Prostate gland (tissue), 2 donors: Measurements from ENCODE around the gene CDK14. TPM values are rescaled to one million over a fixed set of nuclear protein-coding genes. Genes with fewer than 3 reads are reported as not detected.

Source experiments
- DNase-seq: peaks from one replicate; pipeline ENCODE4 v3.0.0-alpha.2; 2019; ENCODE audit warnings: low spot score
- H3K27ac ChIP-seq, 2 donors: fragments of 200-600 bp; sonication (generic); 2 replicates each; pipeline ENCODE4 v1.5.1; 2017 to 2019
- H3K27me3 ChIP-seq: fragments of 200-600 bp; sonication (generic); replicated peaks from 2 replicates; pipeline ENCODE4 v1.5.1; 2019; ENCODE audit not compliant: insufficient read depth
- H3K36me3 ChIP-seq, 2 donors: fragments of 200-600 bp; sonication (generic); 1 replicate in 1 of 2; 2 replicates in 1 of 2; pipeline versions ENCODE4 v1.5.1 to v1.8.1; 2017 to 2019
- H3K4me1 ChIP-seq: fragments of 200-600 bp; sonication (generic); replicated peaks from 2 replicates; pipeline ENCODE4 v1.5.1; 2019
- H3K4me3 ChIP-seq, 2 donors: fragments of 200-600 bp; sonication (generic); 2 replicates each; pipeline ENCODE4 v1.5.1; 2017 to 2019
- H3K9me3 ChIP-seq: fragments of 200-600 bp; sonication (generic); 2 replicates; pipeline ENCODE4 v1.5.1; 2017
- POLR2A ChIP-seq: fragments of 450-650 bp; IDR thresholded peaks from one replicate; pipeline ENCODE4 v1.6.1; 2016; ENCODE audit warnings: antibody characterized with exemption, mild to moderate bottlenecking
- POLR2AphosphoS5 ChIP-seq: sonication (generic); formaldehyde crosslinking; IDR thresholded peaks from one replicate; pipeline ENCODE4 v1.6.1; 2017; ENCODE audit warnings: antibody characterized with exemption
- WGBS: methylation state at CpG from one replicate; pipeline ENCODE4 v1.1.5; 2018; 5-methylcytosine and 5-hydroxymethylcytosine counted together
- intact Hi-C: fragments of 100-400 bp; cut with DNase I; formaldehyde crosslinking; loops from one replicate; pipeline ENCODE4 v1.14.2; 2022
- total RNA-seq, 2 donors: library from RNA; depleted of rRNA; stranded (reverse); fragments of >200 nt; gene quantifications; one replicate each; pipeline ENCODE4 v1.1.0, GENCODE V29; 2016
- TF ChIP-seq, protein P1 (sequence below), 4 experiments: fragments of 200-600 bp in 2 of 4; fragments of 450-650 bp in 2 of 4; sonication (generic) in 2 of 4; IDR thresholded peaks; 1 replicate in 3 of 4; 2 replicates in 1 of 4; pipeline ENCODE4 v1.5.1; 2016 to 2019; ENCODE audit warnings: antibody characterized with exemption in 4 of 4, mild to moderate bottlenecking in 2 of 4, moderate library complexity in 2 of 4

The CDK14 gene
- total RNA-seq, 2 donors from 2014 or later = 13.7 to 20.7 TPM

DNA sequence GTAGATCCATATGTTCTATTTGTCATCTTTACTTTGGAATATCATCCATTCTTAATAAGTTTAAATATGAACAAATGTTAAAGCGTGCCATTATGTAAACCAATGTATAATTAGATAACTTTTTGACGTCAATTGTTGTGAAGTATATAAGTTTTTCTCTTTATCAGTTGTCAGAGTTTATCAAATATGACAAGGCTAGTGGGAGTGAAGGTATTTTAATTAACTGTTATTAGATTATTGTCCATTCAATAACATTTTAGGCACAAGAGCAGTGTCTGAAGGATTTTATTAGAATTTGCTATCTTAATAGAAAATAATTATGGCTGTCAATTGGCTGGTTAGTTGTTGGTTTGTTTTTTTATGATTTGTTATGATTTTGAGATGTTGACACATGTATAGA lies 280.6 kb downstream of the CDK14 start:
- TF ChIP-seq, protein P1, sequence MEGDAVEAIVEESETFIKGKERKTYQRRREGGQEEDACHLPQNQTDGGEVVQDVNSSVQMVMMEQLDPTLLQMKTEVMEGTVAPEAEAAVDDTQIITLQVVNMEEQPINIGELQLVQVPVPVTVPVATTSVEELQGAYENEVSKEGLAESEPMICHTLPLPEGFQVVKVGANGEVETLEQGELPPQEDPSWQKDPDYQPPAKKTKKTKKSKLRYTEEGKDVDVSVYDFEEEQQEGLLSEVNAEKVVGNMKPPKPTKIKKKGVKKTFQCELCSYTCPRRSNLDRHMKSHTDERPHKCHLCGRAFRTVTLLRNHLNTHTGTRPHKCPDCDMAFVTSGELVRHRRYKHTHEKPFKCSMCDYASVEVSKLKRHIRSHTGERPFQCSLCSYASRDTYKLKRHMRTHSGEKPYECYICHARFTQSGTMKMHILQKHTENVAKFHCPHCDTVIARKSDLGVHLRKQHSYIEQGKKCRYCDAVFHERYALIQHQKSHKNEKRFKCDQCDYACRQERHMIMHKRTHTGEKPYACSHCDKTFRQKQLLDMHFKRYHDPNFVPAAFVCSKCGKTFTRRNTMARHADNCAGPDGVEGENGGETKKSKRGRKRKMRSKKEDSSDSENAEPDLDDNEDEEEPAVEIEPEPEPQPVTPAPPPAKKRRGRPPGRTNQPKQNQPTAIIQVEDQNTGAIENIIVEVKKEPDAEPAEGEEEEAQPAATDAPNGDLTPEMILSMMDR (IDR thresholded peaks at IDR 0.05) = no peak
- no peak for TF ChIP-seq POLR2A
- no peak for TF ChIP-seq POLR2AphosphoS5
- H3K4me1 ChIP-seq = no peaks in the 10 kb centered on the region
- H3K9me3 ChIP-seq = no peaks in the 10 kb centered on the region
- 95% methylated on average over 2 of the region's 2 CpGs for WGBS
- no peaks in the 10 kb centered on the region for H3K36me3 ChIP-seq
- DNase-seq = no peak
- no peak overlapping the region for H3K27ac ChIP-seq
- H3K27me3 ChIP-seq = no peaks in the 10 kb centered on the region
- no peak overlapping the region for H3K4me3 ChIP-seq
- intact Hi-C loops = no loop called here

DNA sequence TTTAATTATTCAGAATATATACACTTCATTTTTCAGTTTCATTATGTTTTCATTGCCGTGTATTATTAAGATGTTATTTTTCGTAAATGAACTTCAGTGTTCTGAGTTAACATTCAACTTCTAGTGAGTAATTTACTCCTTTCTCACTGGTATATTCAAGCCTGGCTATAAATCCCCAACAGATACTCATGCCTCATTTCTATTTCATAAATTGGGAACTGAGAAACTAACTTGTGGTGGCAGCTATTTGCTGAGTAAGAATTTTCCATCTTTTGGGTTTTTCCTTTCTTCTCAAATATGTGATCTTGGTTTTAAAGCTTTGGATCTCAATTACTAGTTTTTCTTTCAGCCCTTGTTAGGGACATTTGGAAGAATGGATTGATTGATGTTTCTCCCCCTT lies 281.1 kb downstream of the CDK14 start:
- Histone ChIP-seq H3K4me3 (no peak overlapping the region), H3K27me3 (no peaks in the 10 kb centered on the region), H3K27ac (no peak overlapping the region), H3K36me3 (no peaks in the 10 kb centered on the region), H3K9me3 (no peaks in the 10 kb centered on the region), H3K4me1 (no peaks in the 10 kb centered on the region)
- intact Hi-C loops = no loop called here
- DNase-seq = no peak
- TF ChIP-seq POLR2A = no peak
- TF ChIP-seq, protein P1 (IDR thresholded peaks at IDR 0.05) = no peak
- TF ChIP-seq POLR2AphosphoS5 = no peak
- WGBS = 45% methylated on average over 2 of the region's 2 CpGs

DNA sequence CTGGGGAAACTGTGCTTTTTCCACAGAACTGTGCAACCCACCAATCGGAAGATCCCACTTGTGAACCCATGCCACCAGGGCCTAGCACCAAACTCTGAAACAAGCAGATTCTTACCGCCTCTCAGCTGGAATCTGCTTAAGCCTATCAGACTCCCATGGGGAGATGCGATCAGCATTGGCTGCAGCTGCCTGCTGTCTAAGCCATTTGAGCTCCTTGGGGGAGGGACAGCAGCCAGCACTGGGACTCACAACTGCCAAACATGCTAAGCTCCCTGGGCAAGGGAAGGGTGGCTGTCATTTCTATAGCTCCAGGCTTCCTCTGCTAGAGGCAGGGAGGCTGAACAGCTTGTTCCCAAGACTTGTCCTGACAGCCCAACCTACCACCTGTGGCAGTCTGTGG lies 283.8 kb downstream of the CDK14 start:
- DNase-seq = no peak
- H3K9me3 ChIP-seq = no peaks in the 10 kb centered on the region
- 94% methylated on average over 3 of the region's 3 CpGs for WGBS
- intact Hi-C loops = no loop called here
- no peak overlapping the region for H3K27ac ChIP-seq
- no peaks in the 10 kb centered on the region for H3K36me3 ChIP-seq
- no peak overlapping the region for H3K4me3 ChIP-seq
- no peaks in the 10 kb centered on the region for H3K4me1 ChIP-seq
- no peaks in the 10 kb centered on the region for H3K27me3 ChIP-seq
- TF ChIP-seq, protein P1 (IDR thresholded peaks at IDR 0.05) = no peak
- no peak for TF ChIP-seq POLR2A
- TF ChIP-seq POLR2AphosphoS5 = no peak

DNA sequence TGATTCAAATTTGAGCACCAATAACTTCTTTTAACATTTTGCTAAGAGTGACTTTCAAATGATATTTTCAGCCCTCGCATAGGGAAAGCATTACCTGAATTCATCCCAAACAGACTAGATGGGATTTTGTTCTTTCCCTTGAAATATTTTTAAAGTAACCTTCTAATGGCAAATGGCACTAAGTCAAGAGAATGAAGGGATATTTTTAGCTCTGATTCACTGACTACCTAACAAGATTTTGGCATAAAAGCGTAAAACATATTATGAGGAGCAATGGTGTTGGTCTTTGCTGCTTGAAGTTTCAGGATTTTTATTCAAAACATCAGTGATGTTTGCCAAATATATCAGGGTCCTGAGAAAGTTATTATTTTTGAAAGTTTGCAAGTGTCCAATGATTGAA lies 290.3 kb downstream of the CDK14 start:
- intact Hi-C loops = no loop called here
- WGBS = 91% methylated on average over 2 of the region's 2 CpGs
- Histone ChIP-seq H3K27me3 (no peaks in the 10 kb centered on the region), H3K4me3 (no peak overlapping the region), H3K36me3 (no peaks in the 10 kb centered on the region), H3K9me3 (no peaks in the 10 kb centered on the region), H3K4me1 (no peaks in the 10 kb centered on the region), H3K27ac (no peak overlapping the region)
- DNase-seq = no peak
- TF ChIP-seq POLR2AphosphoS5 (no peak), POLR2A (no peak)
- TF ChIP-seq, protein P1 (IDR thresholded peaks at IDR 0.05) = no peak

DNA sequence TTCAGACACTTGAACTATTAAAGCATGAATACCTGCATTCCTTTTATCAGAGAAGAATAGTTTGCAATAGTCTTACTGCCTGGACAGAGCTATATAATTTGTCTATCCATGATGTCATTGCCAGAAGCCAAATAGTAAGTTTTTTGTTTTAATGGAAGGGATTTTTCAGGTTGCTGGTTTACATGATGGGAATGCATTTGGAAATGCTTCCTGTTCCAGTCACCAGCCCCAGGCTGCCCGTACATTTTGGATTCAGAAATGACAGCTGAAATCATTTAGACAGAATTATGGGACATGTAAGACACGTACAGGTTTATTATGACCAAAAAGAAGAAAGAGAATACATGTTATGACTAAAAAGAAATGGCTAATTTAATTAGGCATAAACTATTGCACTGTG lies 293.1 kb downstream of the CDK14 start:
- Histone ChIP-seq H3K9me3 (no peaks in the 10 kb centered on the region), H3K36me3 (no peaks in the 10 kb centered on the region), H3K27me3 (no peaks in the 10 kb centered on the region), H3K27ac (no peak overlapping the region), H3K4me1 (no peaks in the 10 kb centered on the region), H3K4me3 (no peak overlapping the region)
- WGBS = 48% methylated on average over 2 of the region's 2 CpGs
- no peak for DNase-seq
- intact Hi-C loops = no loop called here
- TF ChIP-seq, protein P1 (IDR thresholded peaks at IDR 0.05) = no peak
- TF ChIP-seq POLR2AphosphoS5 (no peak), POLR2A (no peak)
